HG02678 (cell line): Measurements from ENCODE around the gene MAGED2.
A peak's percentile ranks its signal among the peaks of the same experiment; 100 is the strongest.
"Not testable (repeated sequence)": the region's sequence is repeated elsewhere in the genome, so short reads cannot be mapped to it uniquely, and the experiment has no call there.

Experiments
- ATAC-seq: cut with Tn5 transposase; IDR thresholded peaks from one replicate; pipeline ENCODE4 v1.9.1; 2021; ENCODE audit warnings: mild to moderate bottlenecking, moderate library complexity; ENCODE audit not compliant: unreplicated experiment

The MAGED2 gene, protein sequence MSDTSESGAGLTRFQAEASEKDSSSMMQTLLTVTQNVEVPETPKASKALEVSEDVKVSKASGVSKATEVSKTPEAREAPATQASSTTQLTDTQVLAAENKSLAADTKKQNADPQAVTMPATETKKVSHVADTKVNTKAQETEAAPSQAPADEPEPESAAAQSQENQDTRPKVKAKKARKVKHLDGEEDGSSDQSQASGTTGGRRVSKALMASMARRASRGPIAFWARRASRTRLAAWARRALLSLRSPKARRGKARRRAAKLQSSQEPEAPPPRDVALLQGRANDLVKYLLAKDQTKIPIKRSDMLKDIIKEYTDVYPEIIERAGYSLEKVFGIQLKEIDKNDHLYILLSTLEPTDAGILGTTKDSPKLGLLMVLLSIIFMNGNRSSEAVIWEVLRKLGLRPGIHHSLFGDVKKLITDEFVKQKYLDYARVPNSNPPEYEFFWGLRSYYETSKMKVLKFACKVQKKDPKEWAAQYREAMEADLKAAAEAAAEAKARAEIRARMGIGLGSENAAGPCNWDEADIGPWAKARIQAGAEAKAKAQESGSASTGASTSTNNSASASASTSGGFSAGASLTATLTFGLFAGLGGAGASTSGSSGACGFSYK

DNA sequence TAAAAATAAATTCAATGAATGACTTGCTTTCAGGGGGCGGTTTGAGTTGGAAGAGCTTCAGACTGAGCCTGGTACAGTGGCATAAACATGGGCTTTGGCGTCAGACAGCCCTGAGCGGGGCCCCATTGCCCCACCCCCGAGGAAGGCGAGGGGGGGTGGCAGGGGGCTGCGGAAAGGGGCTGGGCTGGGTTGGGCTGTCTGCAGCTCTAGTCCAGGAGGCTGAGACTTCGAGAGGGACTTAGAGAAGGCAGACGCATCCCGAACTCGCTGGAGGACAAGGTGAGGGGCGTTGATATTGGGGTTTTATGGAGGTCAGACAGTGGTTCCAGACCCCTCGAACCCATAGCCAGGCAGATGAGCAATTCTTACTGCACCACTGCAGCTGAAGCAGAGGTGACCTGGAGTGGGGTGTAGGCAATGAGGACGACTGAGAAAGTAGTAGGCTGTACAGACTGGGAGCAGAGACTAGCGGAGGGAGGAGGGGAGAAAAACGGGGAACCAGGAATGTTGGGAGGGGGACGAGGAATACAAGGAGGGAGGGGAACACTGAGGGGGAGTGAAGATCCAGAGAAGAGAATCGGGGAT is at the start of gene MAGED2:
Gene MAGED2 (plus strand): TSS at position 222 of the 585 bp plus-strand sequence. CDS start 1,587 bp downstream, outside the sequence.
- ATAC-seq = no peak

DNA sequence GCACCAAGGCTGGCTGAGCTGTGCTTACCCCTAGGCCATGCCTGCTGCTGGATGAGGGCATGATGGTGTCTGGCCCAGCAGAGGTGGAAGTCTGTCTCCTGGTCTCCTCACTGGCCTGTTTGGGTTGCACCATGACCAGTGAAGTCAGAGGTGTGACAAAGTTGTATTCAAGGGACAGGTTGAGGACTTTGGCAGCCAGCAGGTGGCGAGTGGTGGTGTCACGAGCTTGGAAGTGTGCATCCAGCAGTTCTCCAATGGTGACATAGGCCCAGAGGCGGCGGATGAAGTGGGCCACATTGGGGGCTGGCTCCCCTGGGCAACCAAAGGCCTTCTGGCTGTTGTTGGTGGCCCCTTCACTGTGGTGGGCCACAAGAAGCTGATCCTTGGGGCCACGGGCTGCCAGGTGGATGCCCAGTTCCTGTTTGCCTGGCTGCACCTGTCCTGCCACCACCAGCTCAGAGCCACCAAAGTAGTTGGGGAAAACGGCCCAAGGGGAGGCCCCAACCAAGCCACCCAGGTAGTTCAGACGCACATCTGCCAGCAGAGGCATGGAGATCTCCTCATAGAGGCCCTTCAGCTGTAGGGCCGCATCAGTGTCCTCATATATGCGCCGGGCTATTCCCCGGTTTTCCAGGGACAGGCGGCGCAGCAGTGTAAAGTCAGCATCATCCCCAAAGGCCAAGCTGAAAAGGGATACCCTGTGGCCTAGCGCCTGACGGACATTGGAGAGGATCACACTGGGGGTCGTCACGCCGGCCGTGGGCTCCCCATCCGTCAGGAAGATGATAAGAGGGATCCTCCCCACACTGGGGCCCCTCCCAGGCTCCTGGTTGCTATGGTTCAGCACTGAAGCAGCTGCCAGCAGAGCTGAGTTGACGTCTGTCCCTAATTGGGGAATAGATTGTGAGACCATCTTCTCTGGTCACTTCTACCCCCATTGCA is 49.2 kb upstream of the MAGED2 start:
- no peak for ATAC-seq

DNA sequence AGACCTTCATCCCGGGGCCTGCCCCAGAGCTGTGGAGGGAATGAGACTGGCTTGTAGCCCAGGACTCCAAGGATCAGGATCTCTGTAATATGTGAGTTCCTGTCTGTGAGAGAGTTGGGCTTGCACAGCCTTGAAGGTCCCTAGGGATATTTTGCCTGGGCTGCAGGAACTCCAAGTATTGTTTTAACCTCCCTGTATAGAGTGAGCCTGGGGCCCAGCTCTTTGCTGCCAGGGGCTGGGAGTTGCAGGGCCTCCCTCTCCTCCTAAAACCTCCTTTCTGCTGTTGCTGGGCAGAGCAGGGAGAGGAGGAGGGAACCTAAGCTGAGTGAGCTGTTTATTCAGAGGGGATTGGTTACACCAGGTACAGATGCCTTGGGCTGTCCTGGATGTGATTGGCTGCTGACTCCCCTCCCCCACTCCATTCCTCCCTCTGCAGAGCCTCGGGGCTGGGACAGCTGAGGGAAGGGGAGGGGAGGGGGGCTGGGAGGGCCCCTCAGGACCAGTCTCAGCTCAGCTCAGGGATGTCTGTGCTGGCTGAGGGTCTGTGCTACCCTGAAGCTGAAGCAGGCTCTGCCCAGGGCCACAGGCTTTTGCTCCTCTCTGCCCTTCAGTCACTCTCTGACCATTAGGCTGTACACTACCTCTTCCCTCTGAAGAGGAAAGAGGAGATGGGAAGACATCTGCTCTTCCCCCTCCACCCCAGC is 33.0 kb upstream of the MAGED2 start:
- ATAC-seq = not testable (repeated sequence)

DNA sequence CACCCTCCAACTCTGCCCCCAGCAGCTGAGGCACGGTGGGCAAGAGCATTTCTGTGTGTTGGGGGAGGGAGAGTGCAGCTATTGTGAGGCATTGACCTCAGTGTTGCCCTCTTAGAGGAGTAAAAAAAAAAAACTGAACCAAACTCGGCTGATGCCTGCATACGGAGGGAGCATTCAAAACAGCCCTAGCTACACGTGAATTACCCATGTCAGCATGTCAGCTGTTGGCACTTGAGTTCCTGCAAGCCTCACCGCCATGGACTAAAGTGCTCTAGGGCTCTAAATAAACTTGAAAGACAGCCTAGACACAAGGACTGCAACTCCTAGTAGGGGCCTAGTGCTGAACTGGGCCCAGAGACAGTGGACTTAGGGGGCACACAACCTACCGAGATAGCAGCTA is 31.5 kb upstream of the MAGED2 start:
- no peak for ATAC-seq

DNA sequence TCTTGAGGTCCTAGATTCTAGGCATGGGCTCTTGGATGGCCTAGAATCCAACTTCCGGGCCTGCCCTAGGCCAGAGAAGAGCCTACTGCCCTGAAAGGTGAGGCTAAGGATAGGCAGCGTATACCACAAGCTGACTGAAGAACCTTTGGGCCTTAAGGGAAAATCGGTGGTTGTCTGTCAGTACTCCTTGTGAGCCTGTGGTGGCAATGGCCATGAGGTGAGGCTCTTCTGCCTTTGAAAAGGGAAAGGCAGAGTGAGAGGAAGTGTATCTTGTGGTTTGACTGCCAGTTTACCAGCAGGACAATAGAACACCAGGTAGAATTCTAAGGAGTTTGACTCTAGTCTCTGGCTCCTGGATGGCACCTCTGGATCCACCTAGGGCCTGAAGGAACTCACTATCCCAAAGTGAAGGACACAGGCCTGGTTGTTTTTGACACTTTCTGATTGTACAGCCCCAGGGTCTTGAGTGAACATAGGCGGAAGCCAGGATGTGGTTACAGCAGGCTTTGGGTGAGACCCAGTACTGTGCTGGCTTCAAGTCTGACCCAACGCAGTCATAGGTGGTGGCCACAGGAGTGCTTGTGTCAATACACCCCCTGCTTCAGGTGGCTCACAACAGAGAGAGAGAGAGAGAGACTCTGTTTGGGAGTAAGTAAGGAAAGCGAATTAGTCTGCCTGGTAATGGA is 30.4 kb upstream of the MAGED2 start:
- no peak for ATAC-seq

DNA sequence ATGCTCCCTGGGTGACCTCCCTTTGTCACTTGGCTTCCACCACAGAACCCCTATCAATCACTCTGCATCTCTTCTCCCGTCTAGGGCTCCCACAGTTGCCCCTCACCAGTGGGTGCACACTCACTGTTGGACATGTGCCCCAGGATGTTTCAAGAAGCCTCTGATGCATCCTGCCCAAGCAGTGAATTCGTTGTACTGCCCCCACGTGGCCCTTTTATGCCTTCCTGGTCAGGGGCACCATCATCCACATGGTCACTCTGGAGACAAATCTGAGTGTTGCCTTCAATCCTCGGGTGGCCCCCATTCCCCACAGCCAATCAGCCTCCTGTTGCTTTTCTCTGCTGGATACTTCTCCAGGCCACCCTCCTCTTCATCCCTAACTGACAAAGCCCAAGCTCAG is 21.6 kb upstream of the MAGED2 start:
- no peak for ATAC-seq

DNA sequence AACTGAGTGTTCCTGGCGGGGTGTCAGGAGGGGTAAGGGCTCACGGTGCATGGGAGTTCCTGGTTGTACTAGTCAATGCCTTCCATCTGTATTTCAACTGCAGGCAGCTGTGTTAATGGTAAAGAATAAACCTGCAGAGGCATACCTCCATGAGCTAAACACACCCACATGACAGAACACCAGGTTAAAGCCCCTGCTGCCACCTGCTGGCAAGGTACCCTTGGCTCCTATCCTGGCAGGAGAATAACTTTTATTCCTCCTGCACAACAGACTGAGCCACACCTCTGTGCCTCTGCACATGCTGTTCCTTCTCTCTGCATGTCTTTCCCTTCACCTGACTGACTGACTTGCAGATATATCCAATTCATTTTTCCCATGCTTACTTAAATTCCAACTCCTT is 20.6 kb upstream of the MAGED2 start:
- no peak for ATAC-seq

DNA sequence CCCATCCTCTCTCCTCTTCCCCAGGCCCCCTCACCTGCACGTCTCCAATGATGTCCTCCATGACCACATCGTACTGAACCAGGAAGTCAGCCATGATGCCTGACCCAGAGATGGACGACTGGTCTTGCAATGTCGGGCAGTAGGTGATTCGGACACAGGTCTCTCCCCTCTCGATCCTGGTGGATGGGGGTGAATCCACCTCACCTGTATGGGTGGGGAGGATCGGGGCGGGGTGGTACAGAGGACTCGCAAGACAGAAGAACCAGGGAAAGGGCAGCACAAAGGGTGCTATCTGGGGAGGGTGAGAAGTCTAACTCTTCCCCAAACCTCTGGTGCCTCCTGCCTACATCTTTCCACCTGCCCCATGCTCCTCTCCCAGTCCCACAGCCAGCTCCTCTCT is 19.1 kb upstream of the MAGED2 start:
- ATAC-seq = no peak

DNA sequence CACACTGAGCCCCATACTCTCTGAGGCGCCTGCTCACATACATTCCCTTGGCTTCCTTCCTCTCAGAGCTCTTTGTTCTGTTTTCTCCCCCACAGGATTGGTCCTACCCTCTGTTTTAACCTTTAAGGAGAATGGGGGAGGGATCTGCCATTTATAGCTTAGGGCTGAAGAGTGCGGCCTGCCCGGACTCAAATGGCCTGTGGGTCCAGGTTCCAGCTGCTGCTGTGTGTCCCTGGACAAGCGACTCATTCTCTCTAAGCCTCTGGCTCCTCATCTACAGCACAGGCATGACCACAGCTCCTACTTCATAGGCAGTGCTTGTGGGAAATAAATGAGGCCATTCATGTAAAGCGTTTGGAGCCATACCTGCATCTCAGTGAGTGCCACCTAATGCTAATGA is 18.1 kb upstream of the MAGED2 start:
- not testable (repeated sequence) for ATAC-seq

DNA sequence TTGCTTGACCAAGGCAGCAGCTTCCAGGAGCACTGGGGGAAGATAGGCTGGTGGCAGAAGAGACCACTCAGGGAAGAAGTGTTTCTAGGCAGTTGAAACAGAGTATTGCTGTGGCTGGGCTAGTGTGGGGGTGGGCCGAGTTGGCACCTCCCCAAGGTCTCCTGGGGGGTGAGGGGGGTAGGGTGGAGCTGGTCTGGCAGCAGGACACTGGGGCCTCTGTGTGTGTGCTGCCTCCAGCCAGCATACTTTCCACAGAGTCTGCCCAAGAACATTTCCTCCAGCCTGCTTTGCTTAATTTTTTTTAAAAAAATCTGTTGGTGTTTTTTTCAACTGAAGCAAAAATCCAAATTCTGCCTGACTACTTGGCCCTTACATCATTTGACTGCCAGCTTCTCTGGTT is 13.5 kb upstream of the MAGED2 start:
- ATAC-seq = no peak

DNA sequence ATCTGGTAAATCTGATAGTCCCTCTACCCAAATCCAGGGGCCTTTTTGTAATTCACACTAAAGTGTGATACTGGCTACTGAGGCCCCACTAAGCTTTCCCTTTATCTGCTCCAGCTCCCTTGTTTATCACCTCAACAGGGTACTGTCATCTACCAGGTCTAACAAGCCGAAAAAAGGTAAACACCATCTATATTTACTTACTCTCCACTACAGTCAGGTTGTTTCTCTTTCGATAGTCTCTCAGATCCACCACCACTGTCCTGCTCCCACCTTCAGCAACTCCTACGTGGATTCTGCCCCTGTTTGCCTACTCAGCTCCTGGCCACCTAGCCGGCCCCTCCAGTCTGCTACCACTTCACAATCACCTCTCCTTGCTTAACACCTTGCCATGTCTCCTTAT is 12.8 kb upstream of the MAGED2 start:
- ATAC-seq = no peak

DNA sequence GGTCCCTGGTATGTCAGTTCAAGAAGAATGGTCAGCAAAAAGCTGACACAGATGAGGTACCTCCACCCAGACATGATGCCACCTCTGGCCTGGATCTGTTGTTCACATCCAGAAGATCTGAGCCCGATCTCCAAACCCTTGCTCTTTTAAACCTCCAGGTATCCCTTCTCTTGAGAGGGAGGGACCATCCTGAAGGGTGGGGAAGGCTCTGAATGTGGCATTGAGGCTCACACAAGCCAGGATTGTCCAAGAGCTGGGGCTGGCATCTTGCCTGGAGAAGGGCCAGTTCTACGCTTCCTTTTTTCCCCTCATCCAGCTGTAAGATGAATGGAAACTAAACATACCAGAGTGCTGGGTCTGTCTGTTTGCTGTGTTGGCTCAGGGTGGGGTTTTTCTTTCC is 9.4 kb upstream of the MAGED2 start, which contains the start of gene ITIH6:
Gene ITIH6 (minus strand): TSS at position 119 of the 400 bp plus-strand sequence. CDS start 45 bp downstream, at position 74.
- no peak for ATAC-seq

DNA sequence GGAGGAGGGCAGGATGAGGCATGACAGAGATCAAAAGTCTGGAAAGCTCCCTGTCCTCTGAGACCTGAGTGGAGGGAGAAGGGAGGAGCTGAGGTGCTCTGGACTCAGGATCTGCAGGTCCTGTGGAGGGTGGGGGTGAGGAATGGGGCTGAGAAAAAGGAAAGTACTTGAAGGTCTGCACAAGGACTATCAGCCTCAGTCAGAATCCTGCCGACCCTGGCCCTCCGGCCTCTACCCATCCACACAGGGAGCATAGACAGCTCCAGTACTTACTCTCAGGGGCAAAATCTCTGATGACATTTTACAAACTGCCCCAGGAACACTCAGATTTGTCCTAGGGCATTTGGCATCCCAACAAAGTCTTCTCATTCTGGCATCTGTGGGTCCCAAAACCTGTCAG is 8.5 kb upstream of the MAGED2 start:
- ATAC-seq = no peak

DNA sequence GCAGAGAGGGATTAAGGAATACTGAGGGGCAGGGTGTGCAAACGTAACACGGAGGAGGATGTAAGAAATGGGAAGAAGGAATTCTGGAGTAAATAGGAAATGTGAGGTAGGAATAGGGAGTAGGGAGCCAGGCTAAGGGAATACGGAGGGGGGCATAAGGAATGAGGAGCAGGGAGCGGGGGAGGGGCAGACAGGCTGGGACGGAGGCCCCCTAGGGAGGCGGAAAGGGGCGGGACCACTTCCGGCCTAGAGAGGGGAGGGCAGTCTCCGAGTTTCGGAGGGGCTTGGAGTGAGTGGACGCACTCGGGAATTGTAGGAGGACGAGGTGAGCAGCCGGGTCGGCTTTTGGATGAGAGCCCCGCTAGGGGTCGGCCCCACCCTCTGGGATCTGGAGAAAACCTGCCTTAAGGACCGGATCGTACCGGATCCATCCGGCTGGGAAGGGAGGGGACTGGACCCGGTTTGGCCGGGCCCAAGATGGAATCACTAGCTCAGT is 612 bp downstream of the MAGED2 start:
- ATAC-seq = peak; percentile 28

DNA sequence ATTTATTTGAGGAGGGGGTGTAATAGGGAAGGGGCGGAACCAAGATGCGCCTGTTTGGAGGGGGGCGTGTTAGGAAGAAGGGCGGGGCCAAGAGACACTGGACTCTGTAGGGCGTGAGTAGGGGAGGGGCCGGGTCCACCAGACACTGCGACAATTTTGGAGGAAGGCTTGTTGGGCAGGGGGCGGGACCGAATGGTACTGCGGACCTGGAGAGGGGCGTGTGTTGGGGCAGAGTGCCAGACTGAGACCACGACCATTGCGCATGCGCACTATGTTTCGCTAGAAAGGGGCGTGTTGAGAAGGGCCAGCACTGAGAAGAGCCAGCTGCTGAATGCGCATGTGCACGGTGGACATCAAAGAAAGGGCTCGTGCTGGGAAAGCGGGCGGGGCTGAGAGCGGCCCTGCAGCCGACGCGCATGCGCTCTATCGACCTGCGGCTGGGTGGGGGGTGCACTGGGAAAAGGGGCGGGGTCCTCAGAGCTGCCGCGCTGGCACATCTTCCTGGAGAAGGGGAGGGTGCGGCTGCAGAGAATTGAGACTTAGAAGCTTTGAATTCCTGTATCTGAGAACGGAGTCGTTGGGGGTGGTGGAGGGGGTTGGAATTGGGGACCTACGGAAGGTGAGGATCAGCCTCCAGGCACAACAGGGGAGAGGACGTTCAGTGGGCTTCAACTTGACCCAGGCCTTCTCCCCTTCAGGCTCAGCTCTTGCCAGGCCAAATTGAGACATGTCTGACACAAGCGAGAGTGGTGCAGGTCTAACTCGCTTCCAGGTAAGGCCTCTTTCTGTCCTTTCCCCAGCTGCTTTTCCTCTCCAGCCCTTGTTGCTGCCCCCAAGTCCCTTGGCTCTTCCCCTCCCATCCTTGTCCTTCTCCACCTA is 1.3 kb downstream of the MAGED2 start:
- peak; percentile 89 for ATAC-seq

DNA sequence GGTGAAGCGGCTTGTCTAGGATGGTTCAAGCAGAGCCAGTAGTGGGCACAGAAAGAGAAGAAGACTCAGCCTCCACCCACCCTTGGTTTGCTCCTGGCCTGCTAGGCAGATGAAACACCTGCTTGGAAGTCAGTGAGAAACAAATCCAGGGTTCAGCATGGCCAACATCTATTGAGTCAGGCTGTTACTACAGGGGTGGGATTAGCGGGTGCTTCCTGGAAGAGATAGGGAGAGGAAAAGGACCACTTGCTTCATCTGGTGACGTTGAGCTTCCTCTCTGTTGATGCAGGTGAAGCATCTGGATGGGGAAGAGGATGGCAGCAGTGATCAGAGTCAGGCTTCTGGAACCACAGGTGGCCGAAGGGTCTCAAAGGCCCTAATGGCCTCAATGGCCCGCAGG is 3.0 kb downstream of the MAGED2 start:
- ATAC-seq = no peak

DNA sequence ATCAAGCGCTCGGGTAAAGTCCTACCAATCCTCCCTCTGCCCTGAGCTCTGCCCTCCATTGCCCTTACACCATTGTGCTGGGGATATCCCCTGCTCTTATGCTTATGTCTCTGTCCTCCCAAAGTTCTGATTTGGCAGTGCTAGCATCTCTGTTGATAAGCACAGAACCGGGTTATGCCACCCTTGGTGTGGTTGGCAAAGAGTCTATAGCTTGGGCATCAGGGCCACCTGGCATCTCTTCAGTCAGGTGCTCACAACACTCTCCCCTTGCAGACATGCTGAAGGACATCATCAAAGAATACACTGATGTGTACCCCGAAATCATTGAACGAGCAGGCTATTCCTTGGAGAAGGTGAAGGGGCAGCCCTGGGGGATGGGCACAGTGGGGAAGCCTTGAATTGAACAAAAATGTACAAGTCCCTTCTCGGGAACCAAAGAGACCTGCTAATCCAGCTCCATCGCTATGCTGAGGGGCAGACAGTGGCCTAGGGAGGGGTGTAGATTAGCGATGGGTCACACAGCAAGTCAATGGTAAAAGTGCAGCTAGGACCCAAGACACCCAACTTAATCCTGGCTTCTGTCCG is 3.8 kb downstream of the MAGED2 start:
- ATAC-seq = no peak

DNA sequence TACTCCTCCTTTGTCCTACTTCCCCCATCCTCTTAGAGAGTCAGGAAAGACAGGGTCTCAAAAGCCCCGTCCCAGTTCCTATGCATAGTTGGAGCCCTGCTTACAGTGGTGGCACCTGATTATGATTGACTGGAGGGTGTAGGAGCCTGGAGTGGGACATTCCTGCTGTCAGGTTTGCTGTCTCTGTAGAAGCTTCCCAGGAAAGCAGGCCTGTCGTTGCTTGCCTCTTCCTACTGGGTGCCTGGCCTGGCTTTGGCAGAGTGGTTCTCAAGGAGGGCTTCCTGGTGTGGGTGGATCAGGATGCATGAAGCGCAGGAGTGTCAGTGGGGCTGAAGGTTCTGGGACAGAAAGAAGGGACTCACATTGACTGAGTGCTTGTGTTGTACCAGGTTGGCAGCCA is 4.8 kb downstream of the MAGED2 start:
- no peak for ATAC-seq
